ENCODE measurements around the gene CPSF6. TPM values are rescaled to one million over a fixed set of nuclear protein-coding genes. Genes with fewer than 3 reads are reported as not detected.
A peak's percentile ranks its signal among the peaks of the same experiment; 100 is the strongest.
"Not testable (repeated sequence)": the region's sequence is repeated elsewhere in the genome, so short reads cannot be mapped to it uniquely, and the experiment has no call there.

CPSF6 gene
- total RNA-seq, 5 donors from 2014 or later (not counting 1 experiment from before 2014, with no cell fraction given): 84.3 to 111 (median 86.7) TPM

GRCh38 chr12:69254862-69255261, 15.5 kb downstream of the CPSF6 start:
- CTCF ChIA-PET: interaction anchor here (0.6 to 3.9 kb wide), 11 partner anchors 9 to 425 kb away, joined by 3 to 104 read pairs (median 4); no protein-coding TSS in a partner anchor

GRCh38 chr12:69258655-69259054, 19.3 kb downstream of the CPSF6 start:
- Histone ChIP-seq H3K36me3 (ENCODE audit: control insufficient read depth in 2 of 2, extremely low read depth in 1 of 2, insufficient read depth in 1 of 2, low read length in 1 of 2) (peaks cover 0 to 72% of the 10 kb centered on the region in 2 donors), H3K9me3 (no peaks in the 10 kb centered on the region), H3K27me3 (replicated peaks in 1 of 2; ENCODE audit: control insufficient read depth in 2 of 2, extremely low read depth in 1 of 2, insufficient read depth in 2 of 2, low read length in 1 of 2) (no peaks in the 10 kb centered on the region), H3K4me3 (ENCODE audit: control insufficient read depth in 1 of 2, extremely low read depth in 1 of 2, low read length in 1 of 2) (no peak overlapping the region), H3K27ac (ENCODE audit: low read length) (no peak overlapping the region), H3K4me1 (ENCODE audit: control insufficient read depth in 1 of 2, extremely low read depth in 1 of 2, insufficient read depth in 2 of 2, low read length in 2 of 2) (peaks cover 0 to 3% of the 10 kb centered on the region in 2 experiments)
- Mint-ChIP-seq H3K27me3 (no peaks in the 10 kb centered on the region), H3K4me1 (peaks cover 6 to 14% (median 8%) of the 10 kb centered on the region in 3 donors), H3K36me3 (peaks cover 57% of the 10 kb centered on the region), H3K27ac (peak overlapping the region in 1 of 2 donors; percentile 70), H3K4me3 (no peak overlapping the region), H3K9me3 (no peaks in the 10 kb centered on the region)
- POLR2A ChIA-PET: interaction anchor here in 1 of 2 donors (0.6 kb wide), 2 partner anchors 18 to 78 kb away, joined by 3 to 4 read pairs; no protein-coding TSS in a partner anchor
- CTCF ChIA-PET: interaction anchor here (0.6 to 1.6 kb wide), 4 partner anchors 17 to 104 kb away, joined by 5 to 7 read pairs (median 7); no protein-coding TSS in a partner anchor
- DNase-seq (no peak), ATAC-seq (replicated peaks in 1 of 4) (no peak)
- 95% methylated on average over 7 of the region's 10 CpGs for WGBS (ENCODE audit: insufficient coverage)

More at GRCh38 chr12:69254862-69255261, 15.5 kb downstream of the CPSF6 start:
- ATAC-seq (replicated peaks in 1 of 4) (no peak), DNase-seq (no peak)
- Mint-ChIP-seq H3K4me3 (no peak overlapping the region), H3K36me3 (peaks cover 31% of the 10 kb centered on the region), H3K9me3 (no peaks in the 10 kb centered on the region), H3K27ac (no peak overlapping the region), H3K4me1 (peaks cover 36 to 38% (median 36%) of the 10 kb centered on the region in 3 donors), H3K27me3 (no peaks in the 10 kb centered on the region)
- Histone ChIP-seq H3K4me3 (ENCODE audit: control insufficient read depth in 1 of 2, extremely low read depth in 1 of 2, low read length in 1 of 2) (no peak overlapping the region), H3K9me3 (no peaks in the 10 kb centered on the region), H3K27me3 (replicated peaks in 1 of 2; ENCODE audit: control insufficient read depth in 2 of 2, extremely low read depth in 1 of 2, insufficient read depth in 2 of 2, low read length in 1 of 2) (no peaks in the 10 kb centered on the region), H3K36me3 (ENCODE audit: control insufficient read depth in 2 of 2, extremely low read depth in 1 of 2, insufficient read depth in 1 of 2, low read length in 1 of 2) (peaks cover 0 to 48% of the 10 kb centered on the region in 2 donors), H3K4me1 (ENCODE audit: control insufficient read depth in 1 of 2, extremely low read depth in 1 of 2, insufficient read depth in 2 of 2, low read length in 2 of 2) (peaks cover 0 to 5% of the 10 kb centered on the region in 2 experiments), H3K27ac (ENCODE audit: low read length) (no peak overlapping the region)
- POLR2A ChIA-PET: interaction anchor here (0.7 to 1.4 kb wide), 3 partner anchors 14 to 109 kb away, joined by 3 to 5 read pairs (median 3); no protein-coding TSS in a partner anchor
- WGBS (ENCODE audit: insufficient coverage): 89% methylated on average over 1 of the region's 2 CpGs

DNA sequence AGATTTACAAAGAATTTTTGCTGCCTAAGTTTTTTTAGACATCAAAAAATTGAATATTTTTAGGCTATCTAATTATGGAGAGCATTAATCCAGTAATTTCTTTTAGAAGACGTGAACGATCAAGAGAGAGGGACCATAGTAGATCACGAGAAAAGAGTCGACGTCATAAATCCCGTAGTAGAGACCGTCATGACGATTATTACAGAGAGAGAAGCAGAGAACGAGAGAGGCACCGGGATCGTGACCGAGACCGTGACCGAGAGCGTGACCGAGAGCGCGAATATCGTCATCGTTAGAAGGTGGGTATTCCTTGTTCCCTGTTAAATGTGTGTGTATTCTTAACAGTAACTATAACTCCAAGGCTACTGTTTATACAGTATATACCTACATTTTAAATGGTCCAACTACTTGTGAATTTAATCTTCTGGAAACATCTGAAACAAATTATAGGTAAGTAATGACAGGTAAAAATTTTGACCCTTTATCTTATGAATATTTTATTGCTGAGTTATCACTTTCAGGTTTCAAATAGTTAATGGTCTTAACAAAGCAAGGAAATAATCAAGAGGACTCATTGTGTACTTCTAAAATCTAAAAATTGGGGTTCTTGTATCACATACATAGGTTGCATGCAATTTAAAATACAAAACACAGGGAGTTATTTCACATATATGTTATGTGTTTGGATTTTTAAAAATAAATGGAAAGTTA, 23.1 kb downstream of the CPSF6 start:
- ChIA-PET POLR2A (no interaction called here), CTCF (interaction anchor here in 1 of 2 donors (1.7 kb wide), 1 partner anchor 106 kb away, joined by 11 read pairs; no protein-coding TSS in a partner anchor)
- whole genome bisulfite sequencing (ENCODE audit: insufficient coverage): 97% methylated on average over 8 of the region's 20 CpGs
- Histone ChIP-seq H3K9me3 (no peaks in the 10 kb centered on the region), H3K27me3 (replicated peaks in 1 of 2; ENCODE audit: control insufficient read depth in 2 of 2, extremely low read depth in 1 of 2, insufficient read depth in 2 of 2, low read length in 1 of 2) (no peaks in the 10 kb centered on the region), H3K36me3 (ENCODE audit: control insufficient read depth in 2 of 2, extremely low read depth in 1 of 2, insufficient read depth in 1 of 2, low read length in 1 of 2) (peaks cover 0 to 56% of the 10 kb centered on the region in 2 donors), H3K4me3 (ENCODE audit: control insufficient read depth in 1 of 2, extremely low read depth in 1 of 2, low read length in 1 of 2) (no peak overlapping the region), H3K27ac (ENCODE audit: low read length) (no peak overlapping the region), H3K4me1 (ENCODE audit: control insufficient read depth in 1 of 2, extremely low read depth in 1 of 2, insufficient read depth in 2 of 2, low read length in 2 of 2) (no peaks in the 10 kb centered on the region)
- ATAC-seq (replicated peaks in 1 of 4): no peak
- Mint-ChIP-seq H3K27ac (no peak overlapping the region), H3K36me3 (peaks cover 58% of the 10 kb centered on the region), H3K27me3 (no peaks in the 10 kb centered on the region), H3K4me1 (peaks cover 3 to 13% (median 6%) of the 10 kb centered on the region in 3 donors), H3K9me3 (no peaks in the 10 kb centered on the region), H3K4me3 (no peak overlapping the region)
- no peak for DNase-seq

DNA sequence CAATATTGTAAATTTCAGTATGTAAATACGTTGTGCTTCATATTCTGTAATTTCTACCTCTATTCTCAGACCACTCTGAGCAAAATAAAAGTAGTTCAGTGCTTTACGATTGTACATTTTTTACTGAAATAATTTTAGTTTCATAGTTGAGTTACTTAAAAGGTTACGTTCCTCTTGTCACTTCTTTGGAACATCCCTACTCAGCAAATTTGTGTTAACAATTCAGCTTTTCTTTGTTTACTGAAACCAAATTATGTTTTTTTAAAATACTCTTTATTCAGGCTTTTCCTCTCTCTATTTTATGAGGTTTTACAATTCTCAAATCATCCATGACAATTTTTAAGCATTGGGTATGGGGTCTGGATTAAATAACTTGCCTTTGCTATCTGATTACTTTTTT, 25.8 kb downstream of the CPSF6 start:
- Mint-ChIP-seq H3K4me1 (peaks cover 6 to 16% (median 13%) of the 10 kb centered on the region in 3 donors), H3K9me3 (no peaks in the 10 kb centered on the region), H3K27ac (no peak overlapping the region), H3K36me3 (peaks cover 38% of the 10 kb centered on the region), H3K4me3 (no peak overlapping the region), H3K27me3 (no peaks in the 10 kb centered on the region)
- ChIA-PET POLR2A (interaction anchor here (0.6 to 1.0 kb wide), 7 partner anchors 13 to 1076 kb away, joined by 3 to 8 read pairs (median 3); no protein-coding TSS in a partner anchor), CTCF (interaction anchor here (0.6 to 1.8 kb wide), 7 partner anchors 10 to 110 kb away, joined by 4 to 6 read pairs (median 5); no protein-coding TSS in a partner anchor)
- Histone ChIP-seq H3K36me3 (ENCODE audit: control insufficient read depth in 2 of 2, extremely low read depth in 1 of 2, insufficient read depth in 1 of 2, low read length in 1 of 2) (peaks cover 0 to 32% of the 10 kb centered on the region in 2 donors), H3K27me3 (replicated peaks in 1 of 2; ENCODE audit: control insufficient read depth in 2 of 2, extremely low read depth in 1 of 2, insufficient read depth in 2 of 2, low read length in 1 of 2) (no peaks in the 10 kb centered on the region), H3K9me3 (no peaks in the 10 kb centered on the region), H3K4me3 (ENCODE audit: control insufficient read depth in 1 of 2, extremely low read depth in 1 of 2, low read length in 1 of 2) (no peak overlapping the region), H3K4me1 (ENCODE audit: control insufficient read depth in 1 of 2, extremely low read depth in 1 of 2, insufficient read depth in 2 of 2, low read length in 2 of 2) (no peaks in the 10 kb centered on the region), H3K27ac (ENCODE audit: low read length) (no peak overlapping the region)
- WGBS (ENCODE audit: insufficient coverage): no CpG with 5 or more reads among the region's 3 CpGs
- no peak for ATAC-seq (replicated peaks in 1 of 4)
- no peak for DNase-seq

GRCh38 chr12:69265633-69266032, 26.3 kb downstream of the CPSF6 start:
- ChIA-PET CTCF (interaction anchor here (0.6 to 0.7 kb wide), 3 partner anchors 22 to 111 kb away, joined by 4 to 6 read pairs (median 5); no protein-coding TSS in a partner anchor), POLR2A (interaction anchor here (0.6 to 1.0 kb wide), 7 partner anchors 14 to 1077 kb away, joined by 3 to 8 read pairs (median 3); no protein-coding TSS in a partner anchor)
- H3K36me3 Mint-ChIP-seq: peaks cover 38% of the 10 kb centered on the region
- WGBS (ENCODE audit: insufficient coverage): no CpG with 5 or more reads among the region's 8 CpGs
- DNase-seq; H3K9me3 ChIP-seq; H3K4me1 ChIP-seq (ENCODE audit: control insufficient read depth in 1 of 2, extremely low read depth in 1 of 2, insufficient read depth in 2 of 2, low read length in 2 of 2); H3K4me3 Mint-ChIP-seq; H3K27ac ChIP-seq (ENCODE audit: low read length); H3K4me3 ChIP-seq (ENCODE audit: control insufficient read depth in 1 of 2, extremely low read depth in 1 of 2, low read length in 1 of 2); H3K9me3 Mint-ChIP-seq; H3K27me3 Mint-ChIP-seq; ATAC-seq (replicated peaks in 1 of 4); H3K27me3 ChIP-seq (replicated peaks in 1 of 2; ENCODE audit: control insufficient read depth in 2 of 2, extremely low read depth in 1 of 2, insufficient read depth in 2 of 2, low read length in 1 of 2): not testable (repeated sequence)
- H3K4me1 Mint-ChIP-seq: peaks cover 9 to 20% (median 9%) of the 10 kb centered on the region in 3 donors
- H3K36me3 ChIP-seq (ENCODE audit: control insufficient read depth in 2 of 2, extremely low read depth in 1 of 2, insufficient read depth in 1 of 2, low read length in 1 of 2): peaks cover 0 to 28% of the 10 kb centered on the region in 2 donors
- peak overlapping the region in 1 of 2 donors; percentile 34 for H3K27ac Mint-ChIP-seq

- ATAC-seq (replicated peaks in 1 of 4) (no peak), DNase-seq (no peak)
- H3K36me3 Mint-ChIP-seq: peaks cover 36% of the 10 kb centered on the region
- Histone ChIP-seq H3K4me3 (ENCODE audit: control insufficient read depth in 1 of 2, extremely low read depth in 1 of 2, low read length in 1 of 2) (no peak overlapping the region), H3K27me3 (replicated peaks in 1 of 2; ENCODE audit: control insufficient read depth in 2 of 2, extremely low read depth in 1 of 2, insufficient read depth in 2 of 2, low read length in 1 of 2) (no peaks in the 10 kb centered on the region), H3K4me1 (ENCODE audit: control insufficient read depth in 1 of 2, extremely low read depth in 1 of 2, insufficient read depth in 2 of 2, low read length in 2 of 2) (peaks cover 0 to 2% of the 10 kb centered on the region in 2 experiments), H3K27ac (ENCODE audit: low read length) (no peak overlapping the region), H3K9me3 (no peaks in the 10 kb centered on the region), H3K36me3 (ENCODE audit: control insufficient read depth in 2 of 2, extremely low read depth in 1 of 2, insufficient read depth in 1 of 2, low read length in 1 of 2) (peaks cover 0 to 24% of the 10 kb centered on the region in 2 donors)
- CTCF ChIA-PET: interaction anchor here (0.6 to 0.7 kb wide), 2 partner anchors 61 to 111 kb away, joined by 4 to 6 read pairs; no protein-coding TSS in a partner anchor
- H3K27ac Mint-ChIP-seq: peak overlapping the region; percentile 40 to 73
- H3K27me3 Mint-ChIP-seq: no peaks in the 10 kb centered on the region
- H3K4me1 Mint-ChIP-seq: peaks cover 7 to 22% (median 14%) of the 10 kb centered on the region in 3 donors
- H3K9me3 Mint-ChIP-seq: no peaks in the 10 kb centered on the region
- WGBS (ENCODE audit: insufficient coverage): no CpG with 5 or more reads among the region's 3 CpGs
- H3K4me3 Mint-ChIP-seq: no peak overlapping the region
- POLR2A ChIA-PET: interaction anchor here in 1 of 2 donors (0.6 to 1.0 kb wide), 5 partner anchors 14 to 295 kb away, joined by 3 to 6 read pairs (median 3); no protein-coding TSS in a partner anchor
These were observed 26.8 kb downstream of the CPSF6 start for GRCh38 chr12:69266036-69266635.

All from T-cell (primary cell).